ENCODE measurements around the gene ITPR3. TPM values are rescaled to one million over a fixed set of nuclear protein-coding genes. Genes with fewer than 3 reads are reported as not detected.

The ITPR3 gene
- total RNA-seq, 4 donors from 2014 or later, result 76.8 to 101 (median 93.9) TPM

GRCh38 chr6:33583591-33584155 lies 37.4 kb upstream of the ITPR3 start:
- TF ChIP-seq EP300 (IDR thresholded peaks at IDR 0.05), result no peak
- peak in 3 of 5 experiments; percentile 9 to 19 (median 18) for TF ChIP-seq CTCF (IDR thresholded peaks at IDR 0.05)
- no peak overlapping the region for H3K27ac ChIP-seq
- H3K27me3 ChIP-seq, result no peaks in the 10 kb centered on the region
- DNase-seq (ENCODE audit: low spot score in 2 of 2), result no peak
- H3K4me1 ChIP-seq, result peaks cover 0 to 29% (median 13%) of the 10 kb centered on the region in 4 donors
- 59 to 74% methylated on average over 8 of the region's 8 CpGs for WGBS, 2 donors
- no peaks in the 10 kb centered on the region for H3K9me3 ChIP-seq
- no peaks in the 10 kb centered on the region for H3K36me3 ChIP-seq
- H3K4me3 ChIP-seq, result no peak overlapping the region

GRCh38 chr6:33584700-33585402 lies 36.3 kb upstream of the ITPR3 start:
- H3K4me1 ChIP-seq, result peaks cover 1 to 26% (median 13%) of the 10 kb centered on the region in 4 donors
- no peaks in the 10 kb centered on the region for H3K36me3 ChIP-seq
- 76 to 79% methylated on average over 11 of the region's 11 CpGs for WGBS, 2 donors
- no peaks in the 10 kb centered on the region for H3K27me3 ChIP-seq
- no peaks in the 10 kb centered on the region for H3K9me3 ChIP-seq
- H3K4me3 ChIP-seq, result no peak overlapping the region
- peak overlapping the region in 1 of 4 donors; percentile 55 for H3K27ac ChIP-seq
- DNase-seq (ENCODE audit: low spot score in 2 of 2), result no peak
- TF ChIP-seq EP300 (IDR thresholded peaks at IDR 0.05) (no peak), POLR2A (IDR thresholded peaks at IDR 0.05) (no peak), CTCF (IDR thresholded peaks at IDR 0.05) (no peak)

GRCh38 chr6:33585403-33586107 lies 35.6 kb upstream of the ITPR3 start:
- Histone ChIP-seq H3K27ac (peak overlapping the region in 1 of 4 donors; percentile 55), H3K4me1 (peaks cover 3 to 29% (median 18%) of the 10 kb centered on the region in 4 donors), H3K4me3 (peak overlapping the region in 1 of 4 donors; percentile 15), H3K36me3 (no peaks in the 10 kb centered on the region), H3K9me3 (no peaks in the 10 kb centered on the region), H3K27me3 (no peaks in the 10 kb centered on the region)
- peak; percentile 79 to 91 for DNase-seq (ENCODE audit: low spot score in 2 of 2)
- TF ChIP-seq POLR2A (IDR thresholded peaks at IDR 0.05) (no peak), CTCF (IDR thresholded peaks at IDR 0.05) (peak; percentile 94 to 100 (median 98))
- 8 to 9% methylated on average over 13 to 14 of the region's 14 CpGs for WGBS, 2 donors

GRCh38 chr6:33586108-33586640 lies 34.9 kb upstream of the ITPR3 start:
- Histone ChIP-seq H3K4me3 (peak overlapping the region in 1 of 4 donors; percentile 15), H3K4me1 (peaks cover 3 to 32% (median 21%) of the 10 kb centered on the region in 4 donors), H3K9me3 (no peaks in the 10 kb centered on the region), H3K27me3 (no peaks in the 10 kb centered on the region), H3K27ac (peak overlapping the region in 1 of 4 donors; percentile 55), H3K36me3 (no peaks in the 10 kb centered on the region)
- no peak for DNase-seq (ENCODE audit: low spot score in 2 of 2)
- 78 to 85% methylated on average over 9 of the region's 9 CpGs for WGBS, 2 donors
- TF ChIP-seq EP300 (IDR thresholded peaks at IDR 0.05) (no peak), POLR2A (IDR thresholded peaks at IDR 0.05) (no peak), CTCF (IDR thresholded peaks at IDR 0.05) (no peak)
